ENCODE data around the gene ZNF107.
A peak's percentile ranks its signal among the peaks of the same experiment; 100 is the strongest.
"Not testable (repeated sequence)": the region's sequence is repeated elsewhere in the genome, so short reads cannot be mapped to it uniquely, and the experiment has no call there.

Gene ZNF107

DNA sequence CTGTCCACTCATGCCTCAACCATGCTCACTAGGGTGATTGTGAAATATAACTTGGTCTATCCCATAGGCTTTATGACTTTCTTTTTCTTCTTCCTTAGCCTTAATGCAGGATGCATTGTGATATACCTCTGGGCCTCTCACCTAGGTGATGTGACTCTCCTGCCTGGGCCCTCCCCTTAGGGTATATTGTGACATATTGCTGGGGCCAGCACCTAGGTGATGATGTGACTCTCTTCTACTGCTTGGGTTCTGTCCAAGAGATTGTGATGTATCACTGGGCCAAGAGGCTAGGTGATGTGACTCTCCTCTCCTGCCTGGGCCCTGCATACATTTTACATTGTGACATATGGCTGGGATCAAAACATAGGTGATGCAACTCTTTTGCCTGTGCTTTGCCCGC lies 14.7 kb upstream of the ZNF107 start:
- DNase-seq = no peak

DNA sequence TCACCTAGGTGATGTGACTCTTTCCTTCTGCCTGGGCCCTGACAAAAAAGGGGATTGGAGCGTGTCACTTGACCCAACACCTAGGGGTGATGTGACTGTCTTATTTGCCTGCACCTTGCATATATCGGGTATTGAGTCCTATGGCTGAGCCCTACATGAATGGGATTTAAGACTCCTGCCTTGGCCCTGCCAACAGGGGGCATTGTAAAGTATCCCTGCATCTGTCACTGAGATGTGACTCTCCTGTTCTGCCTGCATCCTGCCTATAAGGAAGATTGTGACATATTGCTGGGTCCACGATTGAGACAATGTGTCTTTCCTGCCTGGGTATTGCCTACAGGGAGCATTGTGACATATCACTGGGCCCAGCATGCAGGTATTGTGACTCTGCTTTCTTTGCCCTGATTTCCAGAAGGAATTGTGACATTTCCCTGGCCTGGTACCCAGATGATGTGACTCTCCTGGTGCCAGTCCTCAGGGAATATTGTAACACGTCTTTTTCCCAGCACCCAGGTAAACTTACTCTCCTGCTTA lies 14.2 kb upstream of the ZNF107 start:
- DNase-seq = no peak

DNA sequence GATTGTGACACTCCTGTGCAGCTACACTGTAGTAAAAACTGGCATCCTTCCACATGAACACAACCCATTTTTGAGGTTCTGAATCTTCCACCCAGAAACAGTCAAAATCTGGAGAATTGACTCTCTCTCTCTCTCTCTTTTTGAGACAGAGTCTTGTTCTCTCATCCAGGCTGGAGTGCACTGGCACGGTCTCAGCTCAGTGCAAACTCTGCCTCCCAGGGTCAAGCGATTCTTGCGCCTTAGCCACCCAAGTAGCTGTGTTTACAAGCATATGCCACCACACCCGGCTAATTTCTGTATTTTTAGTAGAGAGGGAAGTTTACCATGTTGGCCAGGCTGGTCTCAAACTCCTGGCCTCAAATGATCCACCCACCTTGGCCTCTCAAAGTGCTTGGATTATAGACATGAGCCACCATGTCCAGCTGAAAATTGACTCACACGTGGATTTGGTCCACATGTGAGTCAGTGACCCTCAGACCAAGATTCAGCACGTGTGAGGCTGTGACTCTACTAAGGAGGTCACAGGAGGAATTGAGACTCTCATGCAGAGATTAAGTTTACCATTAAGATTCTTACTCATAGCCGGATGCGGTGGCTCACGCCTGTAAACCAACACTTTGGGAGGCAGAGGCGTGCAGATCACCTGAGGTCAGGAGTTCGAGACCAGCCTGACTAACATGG lies 12.1 kb upstream of the ZNF107 start:
- no peak for DNase-seq

DNA sequence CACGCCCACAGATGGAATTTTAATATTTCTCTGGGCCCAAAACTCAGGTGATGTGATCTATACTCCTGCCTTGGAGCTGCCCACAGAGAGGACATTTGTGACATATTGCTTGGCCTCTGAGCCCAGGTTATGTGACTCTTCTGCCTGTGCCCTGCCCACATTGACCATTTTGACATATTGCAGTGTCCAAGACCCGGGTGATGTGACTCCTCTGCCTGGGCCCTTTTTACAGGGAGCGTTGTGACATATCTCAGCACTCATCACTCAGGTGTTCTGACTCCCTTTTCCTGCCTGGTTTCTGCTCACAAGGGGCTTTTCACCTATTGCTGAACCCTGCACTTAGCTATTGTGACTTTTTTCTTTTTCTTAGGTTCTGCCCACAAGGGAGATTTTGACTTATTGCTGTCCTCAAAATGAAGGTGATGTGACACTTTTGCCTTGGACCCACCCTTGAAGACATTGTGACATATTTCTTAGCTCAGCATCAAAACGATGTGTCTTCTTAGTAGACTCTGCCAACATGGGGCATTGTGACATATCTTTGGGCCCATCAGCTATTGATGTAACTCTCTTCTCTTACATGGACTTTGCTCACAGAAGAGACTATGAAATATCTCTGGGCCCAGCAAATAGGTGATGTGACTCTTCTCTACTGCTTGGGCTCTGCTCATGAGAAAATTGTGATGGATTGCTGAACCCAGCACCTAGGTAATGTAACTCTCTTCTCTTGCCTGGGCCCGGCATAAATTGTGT lies 11.0 kb upstream of the ZNF107 start:
- no peak for DNase-seq

DNA sequence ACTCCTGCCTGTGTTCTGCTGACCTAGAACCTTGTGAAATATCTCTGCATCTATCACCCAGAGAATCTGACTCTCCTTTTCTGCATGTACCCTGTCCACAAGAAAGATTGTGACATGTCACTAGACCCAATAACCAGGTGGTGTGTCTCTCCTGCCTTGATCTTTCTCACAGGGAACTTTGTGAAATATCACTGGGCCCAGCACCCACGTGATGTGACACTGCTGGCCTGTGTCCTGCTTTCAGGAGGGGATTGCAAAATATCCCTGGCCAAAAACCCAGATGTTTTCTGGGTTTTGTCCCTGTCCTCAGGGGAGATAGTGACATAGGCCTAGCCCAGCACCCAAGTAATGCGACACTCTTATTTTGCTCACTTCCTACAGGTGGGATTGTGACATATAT lies 10.1 kb upstream of the ZNF107 start:
- no peak for DNase-seq

DNA sequence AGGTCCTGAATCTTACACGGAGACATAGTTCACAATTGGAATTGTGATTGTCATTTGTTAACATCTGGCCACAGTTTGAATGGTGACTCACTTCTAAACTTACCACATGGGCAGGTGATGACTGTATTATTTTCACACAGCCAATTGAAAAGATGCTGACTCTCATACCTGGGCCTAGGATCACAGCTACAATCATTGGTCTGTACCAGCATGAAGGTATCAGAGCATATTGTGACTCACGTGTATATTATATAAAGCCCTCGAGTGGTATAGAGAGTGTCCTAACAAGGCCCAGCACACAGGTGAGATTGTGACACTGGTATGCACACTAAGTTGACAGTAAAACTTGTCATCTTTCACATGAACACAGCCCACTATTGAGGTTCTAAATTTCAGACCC lies 9.4 kb upstream of the ZNF107 start:
- no peak for DNase-seq

DNA sequence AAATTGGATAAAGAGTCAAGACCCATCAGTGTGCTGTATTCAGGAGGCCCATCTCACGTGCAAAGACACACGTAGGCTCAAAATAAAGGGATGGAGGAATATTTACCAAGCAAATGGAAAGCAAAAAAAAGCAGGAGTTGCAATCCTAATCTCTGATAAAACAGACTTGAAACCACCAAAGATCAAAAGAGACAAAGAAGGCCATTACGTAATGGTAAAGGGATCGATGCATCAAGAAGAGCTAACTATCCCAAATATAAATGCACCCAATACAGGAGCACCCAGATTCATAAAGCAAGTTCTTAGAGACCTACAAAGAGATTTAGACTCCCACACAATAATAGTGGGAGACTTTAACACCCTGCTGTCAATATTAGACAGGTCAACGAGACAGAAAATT lies 3.8 kb upstream of the ZNF107 start:
- DNase-seq = not testable (repeated sequence)

DNA sequence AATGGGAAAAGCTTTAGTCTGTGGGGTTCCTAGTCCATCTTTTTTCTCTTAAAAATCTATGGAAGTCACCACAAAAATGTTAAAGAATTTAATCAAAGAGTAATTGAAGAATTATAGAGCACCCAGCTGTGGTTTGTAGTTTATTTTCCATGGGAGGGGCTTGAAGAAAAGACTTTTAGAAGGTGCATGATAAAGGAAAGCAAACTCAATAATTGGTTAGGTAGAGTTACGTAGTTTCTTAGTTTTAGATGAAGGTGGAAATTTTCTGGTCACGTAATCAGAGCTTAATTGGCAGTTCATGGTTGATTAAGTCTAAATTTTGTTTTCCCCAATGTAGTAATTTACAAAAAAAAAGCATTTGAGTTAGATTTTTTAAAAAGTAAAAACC lies 724 bp downstream of the ZNF107 start:
- no peak for DNase-seq

DNA sequence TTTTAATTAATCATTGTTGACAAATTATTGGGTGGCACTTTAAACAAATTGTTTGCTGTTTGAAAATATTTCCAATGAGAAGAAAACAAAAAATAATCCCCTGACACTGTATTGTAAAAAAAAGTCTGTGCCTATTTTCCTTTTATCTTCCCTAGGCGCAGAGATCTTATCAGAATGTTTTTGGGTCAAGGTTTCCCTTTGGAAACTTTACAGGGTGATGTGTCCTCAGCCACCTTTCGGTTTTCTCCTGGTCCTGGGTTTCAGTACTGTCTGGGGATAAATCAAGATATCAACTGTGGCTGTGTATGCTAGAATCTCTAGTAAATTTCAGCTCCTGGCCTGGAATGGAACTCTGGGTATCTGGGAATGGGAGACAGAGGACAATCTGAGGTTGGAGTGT lies 1.4 kb downstream of the ZNF107 start:
- no peak for DNase-seq

DNA sequence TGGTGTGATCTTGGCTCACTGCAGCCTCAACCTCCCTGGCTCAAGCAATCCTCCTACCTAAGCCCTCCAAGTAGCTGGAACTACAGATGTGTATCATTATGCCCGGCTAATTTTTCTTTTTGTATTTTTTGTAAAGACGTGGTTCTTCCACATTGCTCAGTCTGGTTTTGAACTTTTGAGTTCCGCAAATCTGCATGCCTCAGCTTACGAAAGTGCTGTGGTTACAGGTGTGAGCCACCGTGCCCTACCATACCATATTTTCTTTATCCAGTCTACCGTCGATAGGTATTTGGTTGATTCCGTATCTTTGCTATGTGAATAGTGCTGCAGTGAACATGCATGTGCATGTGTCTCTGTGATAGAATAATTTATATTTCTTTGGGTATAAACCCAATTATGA lies 6.5 kb downstream of the ZNF107 start:
- DNase-seq = no peak

DNA sequence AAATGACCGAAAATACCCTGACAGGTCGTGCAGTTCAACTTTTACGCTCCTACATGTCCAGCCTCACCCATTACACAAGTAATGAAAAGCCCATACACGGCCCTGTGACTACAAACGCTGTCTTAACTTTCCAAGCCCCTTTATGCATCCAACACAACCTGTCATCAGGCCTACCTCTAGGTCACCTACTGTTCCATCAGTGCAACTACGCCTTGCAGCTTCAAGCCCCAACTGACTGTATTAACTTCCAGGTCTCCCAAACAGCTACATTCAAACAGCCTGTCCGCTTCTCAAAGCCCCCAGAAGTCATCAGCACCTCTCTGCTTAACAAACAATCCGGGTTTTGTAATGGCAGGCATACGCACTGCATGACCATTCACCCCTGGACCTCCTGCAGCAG lies 19.2 kb downstream of the ZNF107 start:
- DNase-seq = no peak

DNA sequence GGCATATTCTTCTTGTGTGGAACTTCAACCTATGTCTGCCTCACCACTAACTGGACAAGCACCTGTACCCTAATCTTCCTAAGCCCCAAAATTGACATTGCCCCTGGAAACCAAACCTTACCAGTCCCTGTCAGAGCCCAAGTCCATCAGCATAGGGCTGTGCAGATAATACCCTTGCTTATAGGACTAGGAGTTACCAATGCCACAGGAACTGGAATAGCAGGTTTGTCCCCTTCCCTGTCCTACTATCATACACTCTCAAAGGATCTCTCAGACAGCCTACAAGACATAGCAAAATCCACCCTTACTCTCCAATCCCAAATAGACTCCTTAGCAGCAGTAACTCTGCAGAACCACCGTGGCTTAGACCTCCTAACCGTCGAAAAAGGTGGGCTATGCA lies 19.8 kb downstream of the ZNF107 start:
- DNase-seq = no peak

DNA sequence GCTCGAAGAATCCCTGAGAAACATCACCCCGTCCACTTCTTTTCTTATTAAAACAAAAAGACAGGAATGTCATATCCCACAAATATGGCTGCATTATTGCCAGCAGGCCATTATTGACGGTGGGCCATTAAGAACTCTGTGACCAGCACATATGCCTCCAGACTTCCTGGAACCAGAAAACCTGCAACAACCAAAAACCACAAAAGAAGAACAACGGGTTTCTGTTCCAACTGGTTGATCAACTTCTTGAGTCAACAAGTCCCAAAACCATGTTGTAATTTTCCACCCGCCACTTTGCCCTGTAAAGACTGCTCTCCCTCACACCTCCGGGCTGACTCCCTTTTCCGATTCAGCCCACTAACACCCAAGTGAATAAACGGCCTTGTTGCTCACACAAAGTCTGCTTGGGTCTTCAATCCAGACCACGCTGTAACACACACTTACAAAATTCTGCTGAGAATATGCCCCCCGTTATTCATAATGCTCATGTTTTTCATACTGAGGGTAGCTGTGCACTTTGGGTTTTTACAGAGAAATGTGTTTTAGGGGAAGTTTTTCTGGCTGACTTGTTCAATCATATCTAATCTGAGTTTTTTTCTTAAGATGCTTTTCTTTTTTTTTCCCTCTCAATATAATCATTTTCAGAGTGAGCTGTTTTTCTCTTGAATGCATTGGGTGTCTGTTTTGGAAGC lies 20.7 kb downstream of the ZNF107 start:
- DNase-seq = no peak

DNA sequence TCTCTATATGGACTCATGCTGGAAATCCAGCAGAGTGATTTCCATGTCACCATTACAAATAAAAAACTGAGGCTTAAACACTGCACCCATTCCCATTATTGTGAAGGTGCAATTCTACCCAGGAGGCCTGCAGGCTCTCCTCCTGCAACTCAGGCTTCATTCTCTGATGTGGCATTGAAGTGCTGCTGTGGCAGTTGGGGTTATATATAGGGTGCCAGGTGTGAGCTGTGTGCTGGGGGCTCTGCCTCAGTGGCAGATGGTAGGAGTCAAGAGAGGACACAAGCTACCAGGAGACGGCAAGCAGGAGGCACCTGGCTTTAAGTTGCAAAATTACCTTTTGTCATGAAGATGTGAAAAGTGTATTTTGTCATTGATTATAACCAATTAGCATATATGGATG lies 21.3 kb downstream of the ZNF107 start:
- DNase-seq = peak; percentile 16

DNA sequence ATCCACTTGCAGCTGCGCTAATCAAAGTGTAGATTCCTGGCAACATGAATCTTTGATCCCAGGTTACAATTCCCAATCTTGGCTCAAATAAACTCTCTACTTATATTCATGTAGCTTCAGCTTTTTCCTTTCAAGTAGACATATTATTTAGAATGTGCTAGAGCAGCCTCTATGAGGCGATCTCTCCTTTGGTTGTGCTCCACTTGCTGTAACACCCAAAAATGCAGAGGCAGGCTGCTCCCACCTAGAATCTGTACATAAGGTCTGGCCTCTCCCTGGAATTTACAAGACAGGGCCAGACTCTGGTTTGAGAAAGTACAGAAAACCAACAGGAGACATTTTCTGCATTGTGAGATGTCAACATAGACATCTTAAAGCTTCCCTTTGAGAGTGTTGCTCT lies 23.1 kb downstream of the ZNF107 start:
- DNase-seq = no peak

DNA sequence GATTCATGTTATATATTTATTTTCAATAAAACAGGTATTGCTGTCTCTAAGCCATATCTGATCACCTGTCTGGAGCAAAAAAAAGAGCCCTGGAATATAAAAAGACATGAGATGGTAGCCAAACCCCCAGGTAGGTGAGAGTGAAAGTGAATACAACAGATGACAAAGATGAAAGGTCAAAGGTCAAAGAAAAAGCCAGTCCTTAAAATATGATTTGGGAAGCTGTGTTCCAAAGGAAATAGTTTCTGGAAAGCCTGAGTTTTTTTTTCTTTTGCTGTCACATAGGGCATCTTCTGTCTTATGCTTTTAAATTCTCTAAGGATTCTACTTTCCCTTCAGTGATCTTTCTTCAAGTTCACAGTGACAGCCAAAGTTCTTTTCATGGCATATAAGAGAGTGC lies 25.9 kb downstream of the ZNF107 start:
- no peak for DNase-seq

DNA sequence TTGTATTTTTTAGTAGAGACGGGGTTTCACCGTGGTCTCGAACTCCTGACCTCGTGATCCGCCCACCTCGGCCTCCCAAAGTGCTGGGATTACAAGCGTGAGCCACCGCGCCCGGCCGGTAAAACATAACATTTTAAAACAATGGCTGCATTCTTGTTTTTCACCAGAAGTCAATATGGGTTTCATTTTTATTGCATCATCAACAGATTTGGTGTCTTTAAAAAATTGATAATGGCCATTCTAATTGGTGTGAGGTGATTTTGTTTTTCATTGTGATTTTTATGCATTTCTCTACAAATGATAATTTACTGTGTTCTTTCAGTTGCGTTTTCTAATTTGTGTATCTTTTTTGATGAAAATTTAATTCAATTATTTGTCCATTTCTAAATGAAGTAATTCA lies 31.9 kb downstream of the ZNF107 start:
- DNase-seq = not testable (repeated sequence)

DNA sequence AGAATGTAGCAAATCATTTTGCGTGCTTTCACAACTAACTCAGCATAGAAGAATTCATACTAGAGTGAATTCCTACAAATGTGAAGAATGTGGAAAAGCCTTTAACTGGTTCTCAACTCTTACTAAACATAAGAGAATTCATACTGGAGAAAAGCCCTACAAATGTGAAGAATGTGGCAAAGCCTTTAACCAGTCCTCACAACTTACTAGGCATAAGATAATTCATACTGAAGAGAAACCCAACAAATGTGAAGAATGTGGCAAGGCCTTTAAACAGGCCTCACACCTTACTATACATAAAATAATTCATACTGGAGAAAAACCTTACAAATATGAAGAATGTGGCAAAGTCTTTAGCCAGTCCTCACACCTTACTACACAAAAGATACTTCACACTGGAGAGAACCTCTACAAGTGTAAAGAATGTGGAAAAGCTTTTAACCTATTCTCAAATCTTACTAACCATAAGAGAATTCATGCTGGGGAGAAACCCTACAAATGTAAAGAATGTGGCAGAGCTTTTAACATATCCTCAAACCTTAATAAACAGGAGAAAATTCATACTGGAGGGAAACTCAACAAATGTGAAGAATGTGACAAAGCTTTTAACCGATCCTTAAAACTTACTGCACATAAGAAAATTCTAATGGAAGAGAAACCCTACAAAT lies 40.8 kb downstream of the ZNF107 start:
- DNase-seq = no peak

DNA sequence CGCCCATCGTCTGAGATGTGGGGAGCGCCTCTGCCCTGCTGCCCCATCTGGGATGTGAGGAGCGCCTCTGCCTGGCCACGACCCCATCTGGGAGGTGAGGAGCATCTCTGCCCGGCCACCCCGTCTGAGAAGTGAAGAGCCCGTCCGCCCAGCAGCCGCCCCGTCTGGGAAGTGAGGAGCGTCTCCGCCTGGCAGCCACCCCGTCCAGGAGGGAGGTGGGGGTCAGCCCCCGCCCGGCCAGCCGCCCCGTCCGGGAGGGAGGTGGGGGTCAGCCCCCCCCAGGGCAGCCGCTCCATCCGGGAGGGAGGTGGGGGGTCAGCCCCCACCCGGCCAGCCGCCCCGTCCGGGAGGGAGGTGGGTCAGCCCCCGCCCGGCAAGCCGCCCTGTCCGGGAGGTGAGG lies 52.0 kb downstream of the ZNF107 start:
- not testable (repeated sequence) for DNase-seq

DNA sequence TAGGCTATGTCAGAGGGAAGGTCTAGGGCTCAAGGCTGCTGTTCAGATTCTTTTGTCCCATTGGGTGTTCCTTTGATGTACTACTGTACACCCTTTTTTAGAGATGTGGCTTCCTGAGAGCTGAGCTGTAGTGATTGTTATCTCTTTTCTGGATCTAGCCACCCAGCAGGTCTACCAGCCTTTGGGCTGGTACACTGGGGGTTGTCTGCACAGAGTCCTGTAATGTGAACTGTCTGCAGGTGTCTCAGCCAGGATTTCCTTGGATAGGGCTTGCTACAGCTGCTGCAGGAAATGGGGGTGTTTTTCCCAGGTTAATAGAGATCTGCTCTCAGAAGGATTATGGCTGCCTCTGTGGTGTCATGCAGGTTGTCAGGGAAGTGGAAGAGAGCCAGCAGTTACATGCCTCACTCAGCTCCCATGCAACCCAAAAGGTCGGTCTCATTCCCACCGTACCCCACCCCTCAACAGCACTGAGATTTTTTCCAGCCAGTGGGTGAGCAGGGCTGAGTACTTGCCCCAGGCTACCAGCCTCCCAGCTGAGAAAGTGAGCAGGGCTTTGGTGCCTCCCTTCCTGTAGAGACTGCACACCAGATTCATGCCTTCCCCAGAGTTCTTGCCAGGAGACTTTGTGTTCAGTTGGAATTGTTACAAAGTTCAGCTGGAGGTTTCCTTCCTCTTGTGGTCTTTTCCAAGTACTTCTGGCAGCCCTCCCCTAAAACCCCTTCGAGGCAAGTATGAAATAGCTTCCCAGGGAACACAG lies 63.3 kb downstream of the ZNF107 start:
- no peak for DNase-seq

DNA sequence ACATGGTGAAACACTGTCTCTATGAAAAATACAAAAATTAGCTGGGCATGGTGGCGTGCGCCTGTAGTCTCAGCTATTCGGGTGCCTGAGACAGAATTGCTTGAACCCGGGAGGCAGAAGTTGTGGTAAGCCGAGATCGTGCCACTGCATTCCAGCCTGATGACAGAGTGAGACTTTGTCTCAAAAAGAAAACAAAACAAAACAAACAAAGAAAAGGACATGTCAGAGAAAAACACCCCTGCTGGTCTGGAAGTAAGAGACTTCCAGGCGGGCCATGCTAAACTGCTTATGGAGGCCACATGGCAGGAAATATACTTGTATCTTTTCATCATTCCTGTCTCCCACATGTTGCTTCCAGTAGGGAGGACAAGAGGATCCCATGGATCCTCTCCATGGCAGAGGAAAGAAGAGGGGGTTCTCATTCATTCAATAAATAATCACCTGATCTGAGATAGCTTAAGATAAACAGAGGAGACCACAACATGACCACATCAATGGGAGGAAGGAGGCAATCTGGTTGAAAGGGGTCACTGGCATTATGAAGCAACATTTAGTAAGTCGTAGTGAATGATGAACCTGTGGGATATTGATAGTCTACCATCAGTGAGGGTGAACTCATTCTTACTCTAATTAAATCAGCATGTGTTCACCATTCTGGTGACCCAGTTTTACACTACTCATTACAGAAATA lies 67.8 kb downstream of the ZNF107 start:
- no peak for DNase-seq

DNA sequence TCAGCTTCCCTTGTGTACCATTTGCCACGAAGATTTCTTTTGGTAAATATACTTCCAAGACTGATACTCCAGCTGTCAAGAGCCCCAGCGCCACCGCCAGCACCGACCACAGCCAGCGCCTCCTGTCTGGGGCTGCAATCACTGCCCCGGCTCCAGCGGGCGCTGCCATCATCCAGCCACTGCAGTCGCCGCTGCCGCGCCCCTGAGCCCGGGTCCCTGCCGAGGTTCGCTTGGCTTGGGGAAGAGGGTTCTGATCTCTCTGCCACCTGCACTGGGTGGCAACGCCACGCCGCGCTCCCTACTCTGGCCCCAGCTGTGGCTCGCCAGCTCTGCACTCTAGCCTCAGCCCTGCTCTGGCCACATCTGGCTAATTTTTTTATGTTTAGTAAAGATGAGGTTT lies 70.6 kb downstream of the ZNF107 start:
- no peak for DNase-seq

Measured in DMS 273 treated with DMSO at 0.1 percent for 48 hours (cell line).